ENCODE results near the gene BDKRB1. TPM values are rescaled to one million over a fixed set of nuclear protein-coding genes. Genes with fewer than 3 reads are reported as not detected.

BDKRB1 gene
- total and polyA plus RNA-seq, 10 of the 15 experiments (the other 5 are each of a cell fraction or from before 2014, with no cell fraction given): 0.21 TPM; not detected in 9

GRCh38 chr14:96251656-96252155, 4.3 kb upstream of the BDKRB1 start (continued):
- TF ChIP-seq ZBTB40 (IDR thresholded peaks at IDR 0.05; ENCODE audit: borderline replicate concordance): no peak

GRCh38 chr14:96252323-96252998, 3.5 kb upstream of the BDKRB1 start:
- 47% methylated on average over 19 of the region's 19 CpGs for WGBS (ENCODE audit: insufficient coverage, insufficient replicate concordance, low lambda C conversion rate, missing lambda C conversion rate)
- DNase-seq (ENCODE audit: low read depth, low spot score) (no peak), FAIRE-seq (no peak), ATAC-seq (no peak)
- ChIA-PET CTCF (no interaction called here), POLR2A (interaction anchor here (1.1 kb wide), 1 partner anchor 9 kb away, joined by 3 read pairs; no protein-coding TSS in a partner anchor), SMC1A (ENCODE audit: uncharacterized antibody, unreplicated experiment) (no interaction called here), RAD21 (ENCODE audit: unreplicated experiment) (interaction anchor here (0.6 kb wide), 1 partner anchor 10 kb away, joined by 3 read pairs; no protein-coding TSS in a partner anchor)
- no peaks in the 10 kb centered on the region for H3K4me1 ChIP-seq (ENCODE audit: control insufficient read depth, insufficient read depth, low read length)
- H3K27me3 ChIP-seq (replicated peaks in 1 of 2; ENCODE audit: control insufficient read depth in 2 of 2, insufficient read depth in 2 of 2, low read length in 1 of 2): peaks cover 2 to 5% of the 10 kb centered on the region in 2 experiments; a peak in 3 of 4 replicates
- no peak overlapping the region for H3K4me2 ChIP-seq (ENCODE audit: control insufficient read depth, insufficient read depth)
- H3K27ac ChIP-seq (ENCODE audit: control insufficient read depth, insufficient read depth): no peak overlapping the region
- intact Hi-C loops (cut with micrococcal nuclease; ENCODE audit: unreplicated experiment): no loop called here
- H3K4me3 ChIP-seq: no peak overlapping the region
- H2AFZ ChIP-seq (ENCODE audit: control insufficient read depth, low read depth, low read length): no peak overlapping the region
- in situ Hi-C loops (cut with MboI): no loop called here
- no peaks in the 10 kb centered on the region for H4K20me1 ChIP-seq (ENCODE audit: control insufficient read depth, insufficient read depth)
- H3K9me3 ChIP-seq (replicated peaks; ENCODE audit: control insufficient read depth, insufficient read depth, low read length): no peaks in the 10 kb centered on the region
- H3K79me2 ChIP-seq (ENCODE audit: control insufficient read depth, insufficient read depth, low read length): no peaks in the 10 kb centered on the region
- no peaks in the 10 kb centered on the region for H3K36me3 ChIP-seq (ENCODE audit: control insufficient read depth in 2 of 2, insufficient read depth in 2 of 2, low read length in 1 of 2)
- no peak for TF ChIP-seq RCOR1 (conservative IDR thresholded peaks at IDR 0.05; ENCODE audit: low read depth, low read length)
- no peak for TF ChIP-seq ATF3 (IDR thresholded peaks at IDR 0.05; ENCODE audit: borderline replicate concordance, extremely low read depth, low read depth, low read length)
- no peak for TF ChIP-seq STAT3 (IDR thresholded peaks at IDR 0.05; ENCODE audit: low read depth, low read length)
- TF ChIP-seq ZNF274 (IDR thresholded peaks at IDR 0.05; ENCODE audit: insufficient read depth, insufficient read length): no peak
- no peak for TF ChIP-seq BACH1 (IDR thresholded peaks at IDR 0.05; ENCODE audit: borderline replicate concordance)
- TF ChIP-seq HSF1 (IDR thresholded peaks at IDR 0.05; ENCODE audit: low read depth, low read length): no peak
- no peak for TF ChIP-seq YBX1 (IDR thresholded peaks at IDR 0.05)
- TF ChIP-seq NFIC (IDR thresholded peaks at IDR 0.05; ENCODE audit: low read depth, low read length): no peak
- TF ChIP-seq MAX (IDR thresholded peaks at IDR 0.05; ENCODE audit: low read depth, low read length): no peak
- TF ChIP-seq EP300 (IDR thresholded peaks at IDR 0.05; ENCODE audit: borderline replicate concordance in 1 of 2, control insufficient read depth in 1 of 2, low read depth in 2 of 2, low read length in 2 of 2): no peak
- no peak for TF ChIP-seq WRNIP1 (IDR thresholded peaks at IDR 0.05; ENCODE audit: borderline replicate concordance, low read depth, low read length)
- no peak for TF ChIP-seq GATAD2B (conservative IDR thresholded peaks at IDR 0.05; ENCODE audit: low read depth)
- TF ChIP-seq CREB1 (IDR thresholded peaks at IDR 0.05; ENCODE audit: low read depth): no peak
- no peak for TF ChIP-seq RAD21 (IDR thresholded peaks at IDR 0.05; ENCODE audit: insufficient read depth, low read depth, low read length)
- no peak for TF ChIP-seq MEF2B (IDR thresholded peaks at IDR 0.05; ENCODE audit: partially characterized antibody, poor library complexity, severe bottlenecking)
- no TSS peak for BruUV-seq (replicated peaks)
- no peak overlapping the region for H3K9ac ChIP-seq (ENCODE audit: control insufficient read depth, insufficient read depth, low read length)
